WTC11 (cell line): ENCODE data around the gene CPSF7. TPM values are rescaled to one million over a fixed set of nuclear protein-coding genes. Genes with fewer than 3 reads are reported as not detected.

ENCODE experiments used
- ATAC-seq: fragments of 200-7000 bp; cut with Tn5 transposase; 2 replicates; pipeline ENCODE4 v1.10.0; 2021; ENCODE audit warnings: mild to moderate bottlenecking, moderate library complexity
- CTCF ChIA-PET: fragments of 300-600 bp; sonication (Branson Sonifier 250); formaldehyde crosslinking; loops from one replicate; lab custom pipeline; 2021; ENCODE audit warnings: antibody characterized with exemption; lab: Charles Lee
- POLR2A ChIA-PET: fragments of 350-600 bp; sonication (Branson Sonifier 250); formaldehyde crosslinking; loops from one replicate; lab custom pipeline; 2021; ENCODE audit warnings: antibody characterized with exemption; lab: Charles Lee
- DNase-seq: peaks from one replicate; pipeline ENCODE4 v3.0.0; 2021; ENCODE audit warnings: low spot score
- H3K27ac Mint-ChIP-seq: 2 replicates; pipeline ENCODE4 v1.8.0; 2021; ENCODE audit warnings: mixed read lengths
- H3K27me3 Mint-ChIP-seq: 2 replicates; pipeline ENCODE4 v1.8.0; 2021; ENCODE audit warnings: low read depth, mild to moderate bottlenecking, moderate library complexity, mixed read lengths
- H3K36me3 Mint-ChIP-seq: 2 replicates; pipeline ENCODE4 v1.8.0; 2021; ENCODE audit warnings: mixed read lengths
- H3K4me1 Mint-ChIP-seq: 2 replicates; pipeline ENCODE4 v1.8.0; 2022; ENCODE audit warnings: mixed read lengths
- H3K4me3 Mint-ChIP-seq: 2 replicates; pipeline ENCODE4 v1.8.0; 2021; ENCODE audit warnings: mild to moderate bottlenecking, moderate library complexity, mixed read lengths
- H3K9me3 Mint-ChIP-seq: 2 replicates; pipeline ENCODE4 v1.8.0; 2021; ENCODE audit warnings: mixed read lengths
- CDX4 ChIP-seq: fragments of 250-450 bp; sonication (Bioruptor Pico); IDR thresholded peaks from 2 replicates; pipeline ENCODE4 v1.9.0; 2021; ENCODE audit warnings: moderate library complexity, mild to moderate bottlenecking, inconsistent platforms, borderline replicate concordance
- E2F4 ChIP-seq: sonication (generic); formaldehyde crosslinking; IDR thresholded peaks from 2 replicates; pipeline ENCODE4 v1.8.1; 2022; ENCODE audit warnings: low read depth, mild to moderate bottlenecking, moderate library complexity, missing genetic modification reagents, borderline replicate concordance
- ESRRA ChIP-seq: sonication (generic); formaldehyde crosslinking; IDR thresholded peaks from 2 replicates; pipeline ENCODE4 v1.8.1; 2022; ENCODE audit warnings: mild to moderate bottlenecking, missing genetic modification reagents, borderline replicate concordance
- GTF2I ChIP-seq: fragments of 250-450 bp; sonication (Bioruptor Pico); conservative IDR thresholded peaks from 2 replicates; pipeline ENCODE4 v1.4.0; 2021; ENCODE audit warnings: mild to moderate bottlenecking
- IRF1 ChIP-seq: sonication (generic); formaldehyde crosslinking; IDR thresholded peaks from 2 replicates; pipeline ENCODE4 v1.8.0; 2023; ENCODE audit warnings: missing genetic modification reagents
- NFYB ChIP-seq: sonication (generic); formaldehyde crosslinking; conservative IDR thresholded peaks from 2 replicates; pipeline ENCODE4 v1.8.0; 2022; ENCODE audit warnings: low read depth, missing genetic modification reagents
- SMAD4 ChIP-seq: sonication (generic); formaldehyde crosslinking; IDR thresholded peaks from 2 replicates; pipeline ENCODE4 v1.8.0; 2022; ENCODE audit warnings: mild to moderate bottlenecking, missing genetic modification reagents
- SOX15 ChIP-seq: fragments of 250-450 bp; sonication (Bioruptor Pico); IDR thresholded peaks from 2 replicates; pipeline ENCODE4 v1.9.0; 2021; ENCODE audit warnings: mild to moderate bottlenecking
- TP53 ChIP-seq: sonication (generic); formaldehyde crosslinking; IDR thresholded peaks from 2 replicates; pipeline ENCODE4 v1.8.1; 2023; ENCODE audit warnings: mild to moderate bottlenecking, missing genetic modification reagents
- ZBTB21 ChIP-seq: sonication (generic); formaldehyde crosslinking; IDR thresholded peaks from 2 replicates; pipeline ENCODE4 v1.8.1; 2023; ENCODE audit warnings: mild to moderate bottlenecking, missing genetic modification reagents, borderline replicate concordance
- ZNF263 ChIP-seq: sonication (generic); formaldehyde crosslinking; IDR thresholded peaks from 2 replicates; pipeline ENCODE4 v1.8.1; 2022; ENCODE audit warnings: low read depth, mild to moderate bottlenecking, moderate library complexity, missing genetic modification reagents
- ZNF423 ChIP-seq: fragments of 250-450 bp; sonication (Bioruptor Pico); IDR thresholded peaks from 2 replicates; pipeline ENCODE4 v2.1.2; 2022; ENCODE audit warnings: mild to moderate bottlenecking, moderate library complexity
- ZNF425 ChIP-seq: fragments of 250-450 bp; sonication (Bioruptor Pico); conservative IDR thresholded peaks from 2 replicates; pipeline ENCODE4 v1.9.0; 2021; ENCODE audit warnings: mild to moderate bottlenecking
- total RNA-seq: library from RNA; stranded (reverse); gene quantifications from 3 replicates; pipeline ENCODE4 v1.2.3, GENCODE V29; 2021
- TF ChIP-seq, protein P1 (sequence below): sonication (generic); formaldehyde crosslinking; IDR thresholded peaks from 2 replicates; pipeline ENCODE4 v1.8.0; 2022; ENCODE audit warnings: missing genetic modification reagents
- TF ChIP-seq, protein P2 (sequence below): sonication (generic); formaldehyde crosslinking; IDR thresholded peaks from 2 replicates; pipeline ENCODE4 v1.8.1; 2022; ENCODE audit warnings: mild to moderate bottlenecking, missing genetic modification reagents, moderate library complexity, borderline replicate concordance
- TF ChIP-seq, protein P3 (sequence below): sonication (generic); formaldehyde crosslinking; IDR thresholded peaks from 2 replicates; pipeline ENCODE4 v1.8.0; 2022; ENCODE audit warnings: mild to moderate bottlenecking, missing genetic modification reagents

The CPSF7 gene
- total RNA-seq, 1 experiment from 2014 or later, result 88.3 TPM

- TF ChIP-seq SMAD4, result no peak
- no peak for TF ChIP-seq IRF1 (CRISPR knock-in tag)
- TF ChIP-seq, protein P1, sequence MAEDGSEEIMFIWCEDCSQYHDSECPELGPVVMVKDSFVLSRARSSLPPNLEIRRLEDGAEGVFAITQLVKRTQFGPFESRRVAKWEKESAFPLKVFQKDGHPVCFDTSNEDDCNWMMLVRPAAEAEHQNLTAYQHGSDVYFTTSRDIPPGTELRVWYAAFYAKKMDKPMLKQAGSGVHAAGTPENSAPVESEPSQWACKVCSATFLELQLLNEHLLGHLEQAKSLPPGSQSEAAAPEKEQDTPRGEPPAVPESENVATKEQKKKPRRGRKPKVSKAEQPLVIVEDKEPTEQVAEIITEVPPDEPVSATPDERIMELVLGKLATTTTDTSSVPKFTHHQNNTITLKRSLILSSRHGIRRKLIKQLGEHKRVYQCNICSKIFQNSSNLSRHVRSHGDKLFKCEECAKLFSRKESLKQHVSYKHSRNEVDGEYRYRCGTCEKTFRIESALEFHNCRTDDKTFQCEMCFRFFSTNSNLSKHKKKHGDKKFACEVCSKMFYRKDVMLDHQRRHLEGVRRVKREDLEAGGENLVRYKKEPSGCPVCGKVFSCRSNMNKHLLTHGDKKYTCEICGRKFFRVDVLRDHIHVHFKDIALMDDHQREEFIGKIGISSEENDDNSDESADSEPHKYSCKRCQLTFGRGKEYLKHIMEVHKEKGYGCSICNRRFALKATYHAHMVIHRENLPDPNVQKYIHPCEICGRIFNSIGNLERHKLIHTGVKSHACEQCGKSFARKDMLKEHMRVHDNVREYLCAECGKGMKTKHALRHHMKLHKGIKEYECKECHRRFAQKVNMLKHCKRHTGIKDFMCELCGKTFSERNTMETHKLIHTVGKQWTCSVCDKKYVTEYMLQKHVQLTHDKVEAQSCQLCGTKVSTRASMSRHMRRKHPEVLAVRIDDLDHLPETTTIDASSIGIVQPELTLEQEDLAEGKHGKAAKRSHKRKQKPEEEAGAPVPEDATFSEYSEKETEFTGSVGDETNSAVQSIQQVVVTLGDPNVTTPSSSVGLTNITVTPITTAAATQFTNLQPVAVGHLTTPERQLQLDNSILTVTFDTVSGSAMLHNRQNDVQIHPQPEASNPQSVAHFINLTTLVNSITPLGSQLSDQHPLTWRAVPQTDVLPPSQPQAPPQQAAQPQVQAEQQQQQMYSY (CRISPR knock-in tag), result no peak
- no peak for TF ChIP-seq ZNF423
- TF ChIP-seq ESRRA (CRISPR knock-in tag), result no peak
- TF ChIP-seq ZBTB21 (CRISPR knock-in tag), result no peak
- TF ChIP-seq, protein P2, sequence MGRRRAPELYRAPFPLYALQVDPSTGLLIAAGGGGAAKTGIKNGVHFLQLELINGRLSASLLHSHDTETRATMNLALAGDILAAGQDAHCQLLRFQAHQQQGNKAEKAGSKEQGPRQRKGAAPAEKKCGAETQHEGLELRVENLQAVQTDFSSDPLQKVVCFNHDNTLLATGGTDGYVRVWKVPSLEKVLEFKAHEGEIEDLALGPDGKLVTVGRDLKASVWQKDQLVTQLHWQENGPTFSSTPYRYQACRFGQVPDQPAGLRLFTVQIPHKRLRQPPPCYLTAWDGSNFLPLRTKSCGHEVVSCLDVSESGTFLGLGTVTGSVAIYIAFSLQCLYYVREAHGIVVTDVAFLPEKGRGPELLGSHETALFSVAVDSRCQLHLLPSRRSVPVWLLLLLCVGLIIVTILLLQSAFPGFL (CRISPR knock-in tag), result no peak
- no peak for TF ChIP-seq SOX15
- TF ChIP-seq ZNF425 (CRISPR knock-in tag), result no peak
- TF ChIP-seq, protein P3, sequence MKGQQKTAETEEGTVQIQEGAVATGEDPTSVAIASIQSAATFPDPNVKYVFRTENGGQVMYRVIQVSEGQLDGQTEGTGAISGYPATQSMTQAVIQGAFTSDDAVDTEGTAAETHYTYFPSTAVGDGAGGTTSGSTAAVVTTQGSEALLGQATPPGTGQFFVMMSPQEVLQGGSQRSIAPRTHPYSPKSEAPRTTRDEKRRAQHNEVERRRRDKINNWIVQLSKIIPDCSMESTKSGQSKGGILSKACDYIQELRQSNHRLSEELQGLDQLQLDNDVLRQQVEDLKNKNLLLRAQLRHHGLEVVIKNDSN (CRISPR knock-in tag), result no peak
- no peak for TF ChIP-seq ZNF263 (CRISPR knock-in tag)
- no peak for TF ChIP-seq TP53 (CRISPR knock-in tag)
- no peak for TF ChIP-seq CDX4
- no peak for TF ChIP-seq NFYB
- H3K36me3 Mint-ChIP-seq, result peaks cover 54% of the 10 kb centered on the region
- H3K9me3 Mint-ChIP-seq, result no peaks in the 10 kb centered on the region
- no peaks in the 10 kb centered on the region for H3K27me3 Mint-ChIP-seq
- ChIA-PET CTCF (no interaction called here), POLR2A (no interaction called here)
- no peak for DNase-seq
- ATAC-seq, result no peak
- no peaks in the 10 kb centered on the region for H3K4me1 Mint-ChIP-seq
- H3K27ac Mint-ChIP-seq, result no peak overlapping the region
- H3K4me3 Mint-ChIP-seq, result no peak overlapping the region
Measured at GRCh38 chr11:61404103-61404502, 25.7 kb downstream of the CPSF7 start.

GRCh38 chr11:61403658-61404057 is 26.1 kb downstream of the CPSF7 start:
- POLR2A ChIA-PET, result no interaction called here

More at GRCh38 chr11:61403658-61404057, 26.1 kb downstream of the CPSF7 start:
- H3K4me3 Mint-ChIP-seq, result no peak overlapping the region
- ATAC-seq, result no peak
- DNase-seq, result no peak
- TF ChIP-seq GTF2I (CRISPR knock-in tag) (no peak), E2F4 (CRISPR knock-in tag) (no peak)
- H3K27me3 Mint-ChIP-seq, result no peaks in the 10 kb centered on the region
- CTCF ChIA-PET, result interaction anchor here (3.3 kb wide), 1 partner anchor 11 kb away, joined by 14 read pairs; the partner anchor contains the start of gene TMEM216
- H3K36me3 Mint-ChIP-seq, result peaks cover 54% of the 10 kb centered on the region
- no peaks in the 10 kb centered on the region for H3K4me1 Mint-ChIP-seq
- no peak overlapping the region for H3K27ac Mint-ChIP-seq
- H3K9me3 Mint-ChIP-seq, result no peaks in the 10 kb centered on the region
